Hepatocyte (in vitro differentiated cells): ENCODE results near the gene SETD1A. TPM values are rescaled to one million over a fixed set of nuclear protein-coding genes. Genes with fewer than 3 reads are reported as not detected.

Experiments
- DNase-seq: peaks from one replicate; pipeline ENCODE4 v3.0.0-alpha.2; 2016; ENCODE audit warnings: low spot score
- H2AFZ ChIP-seq: fragments of 200-600 bp; sonication (generic); 2 replicates; pipeline ENCODE4 v1.6.0; 2016; ENCODE audit warnings: antibody characterized with exemption, mild to moderate bottlenecking
- H3K27ac ChIP-seq: fragments of 200-600 bp; sonication (generic); 2 replicates; pipeline ENCODE4 v1.5.1; 2016; ENCODE audit warnings: mild to moderate bottlenecking
- H3K27me3 ChIP-seq: fragments of 200-600 bp; sonication (generic); 2 replicates; pipeline ENCODE4 v1.6.1; 2016
- H3K36me3 ChIP-seq: fragments of 200-600 bp; sonication (generic); replicated peaks from 2 replicates; pipeline ENCODE4 v1.5.1; 2016; ENCODE audit warnings: low read depth; ENCODE audit not compliant: insufficient read depth
- H3K4me1 ChIP-seq: fragments of 200-600 bp; sonication (generic); 2 replicates; pipeline ENCODE4 v1.5.1; 2016; ENCODE audit warnings: mild to moderate bottlenecking, moderate library complexity; ENCODE audit not compliant: insufficient read depth
- H3K4me2 ChIP-seq: fragments of 200-600 bp; sonication (generic); 2 replicates; pipeline ENCODE4 v1.6.0; 2016
- H3K4me3 ChIP-seq: fragments of 200-600 bp; sonication (generic); 2 replicates; pipeline ENCODE4 v1.5.1; 2016; ENCODE audit warnings: mild to moderate bottlenecking
- H3K79me2 ChIP-seq: fragments of 200-600 bp; sonication (generic); 2 replicates; pipeline ENCODE4 v1.6.0; 2017; ENCODE audit warnings: mild to moderate bottlenecking
- H3K9me2 ChIP-seq: fragments of 200-600 bp; sonication (generic); replicated peaks from 2 replicates; pipeline ENCODE4 v1.6.0; 2017; ENCODE audit warnings: mild to moderate bottlenecking; ENCODE audit not compliant: insufficient read depth
- H3K9me3 ChIP-seq: fragments of 200-600 bp; sonication (generic); 2 replicates; pipeline ENCODE4 v1.5.1; 2016; ENCODE audit warnings: low read depth, mild to moderate bottlenecking
- H4K20me1 ChIP-seq: fragments of 200-600 bp; sonication (generic); 2 replicates; pipeline ENCODE4 v1.6.0; 2016; ENCODE audit warnings: mild to moderate bottlenecking; ENCODE audit not compliant: insufficient read depth, poor library complexity, severe bottlenecking
- EZH2 ChIP-seq: fragments of 200-600 bp; sonication (generic); IDR thresholded peaks from 2 replicates; pipeline ENCODE4 v1.6.1; 2016; ENCODE audit warnings: antibody characterized with exemption, mild to moderate bottlenecking, borderline replicate concordance
- EZH2phosphoT487 ChIP-seq: fragments of 200-600 bp; sonication (generic); IDR thresholded peaks from one replicate; pipeline ENCODE4 v1.6.1; 2018; ENCODE audit warnings: antibody characterized with exemption, mild to moderate bottlenecking, low read depth, moderate library complexity; ENCODE audit not compliant: unreplicated experiment, severe bottlenecking
- WGBS: methylation state at CpG from one replicate; pipeline ENCODE4 v1.1.6; 2016; ENCODE audit warnings: low lambda C conversion rate; ENCODE audit errors: missing lambda C conversion rate; 5-methylcytosine and 5-hydroxymethylcytosine counted together
- polyA plus RNA-seq: library from polyadenylated mRNA; unstranded; fragments of >200 nt; fragmentation: Nextera tagmentation; extraction: Ambion mirVana; gene quantifications from 2 replicates; pipeline ENCODE4 v1.2.1, GENCODE V29; 2016
- total RNA-seq: library from RNA; depleted of rRNA; stranded (reverse); fragments of >200 nt; gene quantifications from 2 replicates; pipeline ENCODE4 v1.2.3, GENCODE V29; 2014
- TF ChIP-seq, protein P1 (sequence below): fragments of 200-600 bp; sonication (generic); IDR thresholded peaks from 2 replicates; pipeline ENCODE4 v1.5.1; 2016; ENCODE audit warnings: antibody characterized with exemption, mild to moderate bottlenecking; ENCODE audit not compliant: poor library complexity

SETD1A gene
- total and polyA plus RNA-seq, 2 experiments from 2014 or later: 2.2 to 2.7 TPM

DNA sequence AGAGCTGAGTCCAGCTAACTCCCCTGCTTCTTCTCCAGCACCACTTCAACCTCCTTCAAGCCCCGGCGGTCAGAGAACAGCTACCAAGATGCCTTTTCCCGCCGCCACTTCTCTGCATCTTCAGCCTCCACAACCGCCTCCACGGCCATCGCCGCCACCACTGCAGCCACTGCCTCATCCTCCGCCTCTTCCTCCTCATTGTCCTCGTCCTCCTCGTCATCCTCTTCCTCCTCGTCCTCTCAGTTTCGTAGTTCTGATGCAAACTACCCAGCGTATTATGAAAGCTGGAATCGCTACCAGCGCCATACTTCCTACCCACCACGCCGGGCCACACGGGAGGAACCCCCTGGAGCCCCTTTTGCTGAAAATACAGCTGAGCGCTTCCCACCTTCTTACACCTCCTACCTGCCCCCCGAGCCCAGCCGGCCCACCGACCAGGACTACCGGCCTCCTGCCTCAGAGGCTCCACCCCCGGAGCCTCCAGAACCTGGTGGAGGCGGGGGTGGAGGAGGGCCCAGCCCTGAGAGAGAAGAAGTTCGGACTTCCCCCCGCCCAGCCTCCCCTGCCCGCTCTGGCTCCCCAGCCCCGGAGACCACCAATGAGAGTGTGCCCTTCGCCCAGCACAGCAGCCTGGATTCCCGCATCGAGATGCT, 7.1 kb downstream of the SETD1A start:
- Histone ChIP-seq H3K9me3 (no peaks in the 10 kb centered on the region), H3K4me3 (no peak overlapping the region), H3K27me3 (no peaks in the 10 kb centered on the region), H3K9me2 (no peaks in the 10 kb centered on the region), H3K4me2 (no peak overlapping the region), H3K27ac (no peak overlapping the region), H3K79me2 (peaks cover 5% of the 10 kb centered on the region), H3K4me1 (no peaks in the 10 kb centered on the region), H3K36me3 (peaks cover 3% of the 10 kb centered on the region), H2AFZ (no peak overlapping the region), H4K20me1 (peaks cover 5% of the 10 kb centered on the region)
- DNase-seq: no peak
- TF ChIP-seq EZH2 (no peak), EZH2phosphoT487 (no peak)
- TF ChIP-seq, protein P1, sequence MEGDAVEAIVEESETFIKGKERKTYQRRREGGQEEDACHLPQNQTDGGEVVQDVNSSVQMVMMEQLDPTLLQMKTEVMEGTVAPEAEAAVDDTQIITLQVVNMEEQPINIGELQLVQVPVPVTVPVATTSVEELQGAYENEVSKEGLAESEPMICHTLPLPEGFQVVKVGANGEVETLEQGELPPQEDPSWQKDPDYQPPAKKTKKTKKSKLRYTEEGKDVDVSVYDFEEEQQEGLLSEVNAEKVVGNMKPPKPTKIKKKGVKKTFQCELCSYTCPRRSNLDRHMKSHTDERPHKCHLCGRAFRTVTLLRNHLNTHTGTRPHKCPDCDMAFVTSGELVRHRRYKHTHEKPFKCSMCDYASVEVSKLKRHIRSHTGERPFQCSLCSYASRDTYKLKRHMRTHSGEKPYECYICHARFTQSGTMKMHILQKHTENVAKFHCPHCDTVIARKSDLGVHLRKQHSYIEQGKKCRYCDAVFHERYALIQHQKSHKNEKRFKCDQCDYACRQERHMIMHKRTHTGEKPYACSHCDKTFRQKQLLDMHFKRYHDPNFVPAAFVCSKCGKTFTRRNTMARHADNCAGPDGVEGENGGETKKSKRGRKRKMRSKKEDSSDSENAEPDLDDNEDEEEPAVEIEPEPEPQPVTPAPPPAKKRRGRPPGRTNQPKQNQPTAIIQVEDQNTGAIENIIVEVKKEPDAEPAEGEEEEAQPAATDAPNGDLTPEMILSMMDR: no peak
- WGBS: 97% methylated on average over 27 of the region's 33 CpGs

DNA sequence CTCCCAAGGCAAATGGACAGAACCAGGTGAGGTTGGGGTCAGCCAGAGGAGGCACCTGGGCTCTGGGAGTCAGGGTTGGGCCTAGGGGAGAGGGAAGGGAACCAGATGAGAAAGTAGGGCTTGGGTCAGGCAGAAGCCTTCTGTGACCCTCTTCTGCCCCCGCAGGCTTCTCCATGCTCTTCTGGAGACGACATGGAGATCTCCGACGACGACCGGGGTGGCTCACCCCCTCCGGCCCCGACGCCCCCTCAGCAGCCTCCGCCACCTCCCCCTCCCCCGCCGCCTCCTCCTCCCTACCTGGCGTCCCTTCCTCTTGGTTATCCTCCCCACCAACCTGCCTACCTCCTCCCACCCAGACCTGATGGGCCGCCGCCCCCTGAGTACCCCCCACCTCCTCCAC, 7.9 kb downstream of the SETD1A start:
- no peak for DNase-seq
- Histone ChIP-seq H4K20me1 (peaks cover under 1% of the 10 kb centered on the region), H3K36me3 (peaks cover 3% of the 10 kb centered on the region), H3K9me2 (no peaks in the 10 kb centered on the region), H3K4me2 (no peak overlapping the region), H3K79me2 (no peaks in the 10 kb centered on the region), H3K9me3 (no peaks in the 10 kb centered on the region), H3K4me1 (no peaks in the 10 kb centered on the region), H3K27ac (no peak overlapping the region), H3K4me3 (no peak overlapping the region), H2AFZ (no peak overlapping the region), H3K27me3 (no peaks in the 10 kb centered on the region)
- WGBS: no CpG with 5 or more reads among the region's 15 CpGs
- TF ChIP-seq EZH2: no peak
- TF ChIP-seq, protein P1: no peak
- no peak for TF ChIP-seq EZH2phosphoT487

DNA sequence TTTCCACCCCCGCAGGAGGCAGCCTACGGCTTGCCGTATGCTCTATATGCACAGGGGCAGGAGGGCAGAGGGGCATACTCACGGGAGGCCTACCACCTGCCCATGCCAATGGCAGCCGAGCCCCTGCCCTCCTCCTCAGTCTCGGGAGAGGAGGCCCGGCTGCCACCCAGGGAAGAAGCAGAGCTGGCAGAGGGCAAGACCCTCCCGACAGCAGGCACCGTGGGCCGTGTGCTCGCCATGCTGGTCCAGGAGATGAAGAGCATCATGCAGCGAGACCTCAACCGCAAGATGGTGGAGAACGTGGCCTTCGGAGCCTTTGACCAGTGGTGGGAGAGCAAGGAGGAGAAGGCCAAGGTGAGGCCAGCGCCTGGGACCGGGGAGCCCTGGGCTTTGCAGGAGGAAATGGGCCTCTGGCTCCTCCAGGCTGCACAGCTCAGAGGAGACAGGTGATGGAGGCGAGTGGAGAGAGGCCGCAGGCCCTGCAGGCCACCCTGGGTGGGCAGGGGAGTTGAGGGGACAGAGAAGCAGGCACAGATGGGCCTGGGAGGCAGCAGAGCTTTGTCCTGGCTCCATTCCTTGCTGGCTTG, 8.6 kb downstream of the SETD1A start:
- H3K4me3 ChIP-seq: no peak overlapping the region
- DNase-seq: no peak
- H2AFZ ChIP-seq: no peak overlapping the region
- no peaks in the 10 kb centered on the region for H3K79me2 ChIP-seq
- peaks cover 3% of the 10 kb centered on the region for H3K36me3 ChIP-seq
- no peaks in the 10 kb centered on the region for H4K20me1 ChIP-seq
- no peak overlapping the region for H3K27ac ChIP-seq
- H3K9me3 ChIP-seq: no peaks in the 10 kb centered on the region
- no peaks in the 10 kb centered on the region for H3K27me3 ChIP-seq
- H3K4me2 ChIP-seq: no peak overlapping the region
- TF ChIP-seq, protein P1: no peak
- TF ChIP-seq EZH2phosphoT487 (no peak), EZH2 (no peak)
- H3K9me2 ChIP-seq: no peaks in the 10 kb centered on the region
- 95% methylated on average over 19 of the region's 19 CpGs for WGBS
- no peaks in the 10 kb centered on the region for H3K4me1 ChIP-seq
